SH-SY5Y (cell line): Measurements from ENCODE around the gene TYSND1.

ENCODE experiments used
- GATA2 ChIP-seq: IDR thresholded peaks from 2 replicates; pipeline ENCODE4 v1.6.1; 2011; ENCODE audit warnings: mild to moderate bottlenecking, low read depth, low read length
- GATA3 ChIP-seq: IDR thresholded peaks from 2 replicates; pipeline ENCODE4 v1.6.1; 2011; ENCODE audit warnings: low read depth, mild to moderate bottlenecking, low read length, moderate library complexity

DNA sequence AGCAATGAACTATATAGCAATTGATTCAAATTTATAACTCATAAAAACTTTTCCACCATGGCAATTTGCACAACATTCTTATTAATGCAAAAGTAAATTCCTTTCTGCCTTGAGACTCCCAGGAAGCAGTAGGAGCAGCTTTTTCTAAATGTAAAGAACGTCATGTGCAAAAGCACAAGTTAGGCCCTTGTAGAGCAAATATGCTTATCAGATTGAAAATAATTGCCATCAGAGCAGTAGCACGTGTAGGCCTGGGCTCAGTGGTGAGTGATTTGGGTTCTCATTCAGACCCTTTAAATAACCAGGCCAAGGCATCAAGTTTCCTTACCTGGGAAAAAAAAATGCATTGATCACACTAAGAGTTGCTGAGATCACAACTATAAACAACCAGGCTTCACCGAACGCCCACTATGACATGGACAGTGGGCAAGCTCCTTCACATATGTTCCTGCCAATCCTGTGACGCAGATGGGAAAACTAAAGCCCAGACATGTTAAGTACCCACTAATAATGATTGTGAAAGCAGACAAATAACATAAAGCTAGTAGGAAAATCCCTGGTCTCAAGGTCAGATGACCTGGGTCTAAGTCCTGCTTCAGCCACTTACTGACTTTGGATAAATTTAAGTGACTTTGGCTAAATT, 45.9 kb upstream of the TYSND1 start:
- TF ChIP-seq GATA3 (no peak), GATA2 (peak; percentile 49; the same call in 1 of the 2 replicates)
